GM20000 (cell line): ENCODE results near the gene POLR2B.
A peak's percentile ranks its signal among the peaks of the same experiment; 100 is the strongest.

Experiments used
- DNase-seq: peaks from one replicate; pipeline ENCODE4 v3.0.0; 2012; ENCODE audit warnings: low spot score
- CTCF ChIP-seq: IDR thresholded peaks from 2 replicates; pipeline ENCODE4 v1.5.1; 2012; ENCODE audit warnings: mild to moderate bottlenecking, control low read depth; ENCODE audit errors: extremely low read depth, missing control alignments

Gene POLR2B

GRCh38 chr4:56973336-56973735 lies 5.4 kb upstream of the POLR2B start:
- no peak for DNase-seq
- TF ChIP-seq CTCF: no peak

- TF ChIP-seq CTCF: no peak
- no peak for DNase-seq
Measured at GRCh38 chr4:56976283-56976836, 2.3 kb upstream of the POLR2B start.

GRCh38 chr4:56976837-56977320 lies 1.8 kb upstream of the POLR2B start:
- DNase-seq: peak; percentile 70
- TF ChIP-seq CTCF: no peak

- no peak for TF ChIP-seq CTCF
Measured at GRCh38 chr4:56977321-56978012, 1.2 kb upstream of the POLR2B start, which contains the start of gene NOA1. Gene NOA1 (minus strand): TSS chr4:56977606. CDS start chr4:56977585, 21 bp downstream.

GRCh38 chr4:56979421-56980072 lies 851 bp downstream of the POLR2B start:
- DNase-seq: no peak
- TF ChIP-seq CTCF: no peak

More at GRCh38 chr4:56977321-56978012, 1.2 kb upstream of the POLR2B start, which contains the start of gene NOA1:
- DNase-seq: peak; percentile 95

- no peak for TF ChIP-seq CTCF
- no peak for DNase-seq
Measured at GRCh38 chr4:56981795-56982201, 3.1 kb downstream of the POLR2B start.

GRCh38 chr4:56986192-56986591 lies 7.5 kb downstream of the POLR2B start:
- no peak for TF ChIP-seq CTCF
- DNase-seq: no peak
